ENCODE results near the gene DOK7. TPM values are rescaled to one million over a fixed set of nuclear protein-coding genes. Genes with fewer than 3 reads are reported as not detected.

DOK7 gene
- total RNA-seq, 1 donor from 2014 or later, result 4.8 TPM

- no peak overlapping the region for H3K4me3 Mint-ChIP-seq
- no peak for DNase-seq (ENCODE audit: low spot score in 2 of 2, unreplicated experiment in 2 of 2)
- no peaks in the 10 kb centered on the region for H3K36me3 Mint-ChIP-seq
- H3K27ac Mint-ChIP-seq, result no peak overlapping the region
- no peak for TF ChIP-seq CTCF (IDR thresholded peaks at IDR 0.05; ENCODE audit: unreplicated experiment)
- peaks cover 13% of the 10 kb centered on the region for H3K27me3 Mint-ChIP-seq (ENCODE audit: low read depth)
- no peaks in the 10 kb centered on the region for H3K4me1 Mint-ChIP-seq
- H3K9me3 Mint-ChIP-seq, result no peaks in the 10 kb centered on the region
Observed at GRCh38 chr4:3472411-3473141, 9.5 kb downstream of the DOK7 start.

- TF ChIP-seq CTCF (IDR thresholded peaks at IDR 0.05; ENCODE audit: unreplicated experiment), result no peak
- H3K4me3 Mint-ChIP-seq, result no peak overlapping the region
- no peaks in the 10 kb centered on the region for H3K9me3 Mint-ChIP-seq
- H3K27me3 Mint-ChIP-seq (ENCODE audit: low read depth), result peaks cover 13% of the 10 kb centered on the region
- DNase-seq (ENCODE audit: low spot score in 2 of 2, unreplicated experiment in 2 of 2), result no peak
- H3K36me3 Mint-ChIP-seq, result no peaks in the 10 kb centered on the region
- H3K27ac Mint-ChIP-seq, result no peak overlapping the region
- H3K4me1 Mint-ChIP-seq, result no peaks in the 10 kb centered on the region
Observed at GRCh38 chr4:3473181-3473950, 10.3 kb downstream of the DOK7 start.

- H3K27ac Mint-ChIP-seq, result no peak overlapping the region
- no peaks in the 10 kb centered on the region for H3K4me1 Mint-ChIP-seq
- H3K4me3 Mint-ChIP-seq, result no peak overlapping the region
- no peak for TF ChIP-seq CTCF (IDR thresholded peaks at IDR 0.05; ENCODE audit: unreplicated experiment)
- H3K27me3 Mint-ChIP-seq (ENCODE audit: low read depth), result peaks cover 13% of the 10 kb centered on the region
- DNase-seq (ENCODE audit: low spot score in 2 of 2, unreplicated experiment in 2 of 2), result no peak
- no peaks in the 10 kb centered on the region for H3K9me3 Mint-ChIP-seq
- no peaks in the 10 kb centered on the region for H3K36me3 Mint-ChIP-seq
Observed at GRCh38 chr4:3473996-3474765, 11.1 kb downstream of the DOK7 start.

- H3K4me1 Mint-ChIP-seq, result no peaks in the 10 kb centered on the region
- DNase-seq (ENCODE audit: low spot score in 2 of 2, unreplicated experiment in 2 of 2), result no peak
- H3K9me3 Mint-ChIP-seq, result no peaks in the 10 kb centered on the region
- H3K27ac Mint-ChIP-seq, result no peak overlapping the region
- peaks cover 12% of the 10 kb centered on the region for H3K27me3 Mint-ChIP-seq (ENCODE audit: low read depth)
- TF ChIP-seq CTCF (IDR thresholded peaks at IDR 0.05; ENCODE audit: unreplicated experiment), result no peak
- H3K4me3 Mint-ChIP-seq, result no peak overlapping the region
- no peaks in the 10 kb centered on the region for H3K36me3 Mint-ChIP-seq
Observed at GRCh38 chr4:3475041-3475712, 12.1 kb downstream of the DOK7 start.

- Mint-ChIP-seq H3K4me3 (no peak overlapping the region), H3K27me3 (ENCODE audit: low read depth) (peaks cover 12% of the 10 kb centered on the region), H3K36me3 (no peaks in the 10 kb centered on the region), H3K27ac (no peak overlapping the region), H3K9me3 (no peaks in the 10 kb centered on the region), H3K4me1 (peaks cover 4% of the 10 kb centered on the region)
- no peak for TF ChIP-seq CTCF (IDR thresholded peaks at IDR 0.05; ENCODE audit: unreplicated experiment)
- no peak for DNase-seq (ENCODE audit: low spot score in 2 of 2, unreplicated experiment in 2 of 2)
Observed at GRCh38 chr4:3475713-3476260, 12.7 kb downstream of the DOK7 start.

Measured in mesothelial cell of epicardium (in vitro differentiated cells).